PC-3 (cell line): Measurements from ENCODE around the gene EFNA5. TPM values are rescaled to one million over a fixed set of nuclear protein-coding genes. Genes with fewer than 3 reads are reported as not detected.

ENCODE experiments used
- ATAC-seq: fragments of 200-7000 bp; cut with Tn5 transposase; 2 replicates; pipeline ENCODE4 v1.9.1; 2020; ENCODE audit warnings: mild to moderate bottlenecking, moderate library complexity
- BruUV-seq: library from RNA; stranded (reverse); fragments of 400-500 nt; replicated peaks from 2 replicates; lab custom pipeline; 2021; lab: Mats Ljungman, UMichigan
- CTCF ChIA-PET: fragments of 300-600 bp; sonication (Branson Sonifier 250); formaldehyde crosslinking; loops from one replicate; lab custom pipeline; 2022; ENCODE audit warnings: antibody characterized with exemption; lab: Charles Lee
- POLR2A ChIA-PET: fragments of 300-600 bp; sonication (Branson Sonifier 250); formaldehyde crosslinking; loops from one replicate; lab custom pipeline; 2022; ENCODE audit warnings: antibody characterized with exemption; ENCODE audit not compliant: unreplicated experiment; lab: Charles Lee
- DNase-seq: peaks from one replicate; pipeline ENCODE4 v3.0.0-alpha.2; 2015
- H2AFZ ChIP-seq: fragments of 300-600 bp; sonication (generic); 2 replicates; pipeline ENCODE4 v1.6.0; 2016; ENCODE audit warnings: antibody characterized with exemption, low read length
- H3F3A ChIP-seq: fragments of 300-600 bp; sonication (generic); one replicate; pipeline ENCODE4 v1.6.0; 2017; ENCODE audit warnings: antibody characterized with exemption, low read length, control low read depth, mild to moderate bottlenecking; ENCODE audit not compliant: unreplicated experiment
- H3K27ac ChIP-seq: fragments of 300-600 bp; sonication (generic); 2 replicates; pipeline ENCODE4 v1.5.1; 2016; ENCODE audit warnings: mild to moderate bottlenecking, low read length
- H3K27me3 ChIP-seq: fragments of 300-600 bp; sonication (generic); 2 replicates; pipeline ENCODE4 v1.6.1; 2016; ENCODE audit warnings: low read length, mixed read lengths
- H3K36me3 ChIP-seq: fragments of 300-600 bp; sonication (generic); 2 replicates; pipeline ENCODE4 v1.6.1; 2016; ENCODE audit warnings: low read depth, mixed run types, low read length, mixed read lengths
- H3K4me1 ChIP-seq: fragments of 300-600 bp; sonication (generic); 2 replicates; pipeline ENCODE4 v1.5.1; 2016; ENCODE audit warnings: low read length; ENCODE audit not compliant: insufficient read depth
- H3K4me2 ChIP-seq: fragments of 300-600 bp; sonication (generic); 2 replicates; pipeline ENCODE4 v1.6.0; 2016; ENCODE audit warnings: low read length
- H3K4me3 ChIP-seq: fragments of 300-600 bp; sonication (generic); 2 replicates; pipeline ENCODE4 v1.5.1; 2016; ENCODE audit warnings: mild to moderate bottlenecking, low read length, mixed read lengths
- H3K79me2 ChIP-seq: fragments of 300-600 bp; sonication (generic); 2 replicates; pipeline ENCODE4 v1.6.1; 2017; ENCODE audit warnings: low read length, mixed read lengths
- H3K9ac ChIP-seq: fragments of 300-600 bp; sonication (generic); 2 replicates; pipeline ENCODE4 v1.6.0; 2016; ENCODE audit warnings: mild to moderate bottlenecking, low read length
- H3K9me2 ChIP-seq: fragments of 300-600 bp; sonication (generic); replicated peaks from 2 replicates; pipeline ENCODE4 v1.6.1; 2016; ENCODE audit warnings: mixed run types, low read length, mixed read lengths
- H3K9me3 ChIP-seq: fragments of 300-600 bp; sonication (generic); 2 replicates; pipeline ENCODE4 v1.6.1; 2016; ENCODE audit warnings: low read length, mixed read lengths
- H4K20me1 ChIP-seq: fragments of 300-600 bp; sonication (generic); 2 replicates; pipeline ENCODE4 v1.6.1; 2016; ENCODE audit warnings: low read length, mixed read lengths
- CTCF ChIP-seq: fragments of 300-600 bp; sonication (generic); conservative IDR thresholded peaks from 2 replicates; pipeline ENCODE4 v1.5.1; 2017; ENCODE audit warnings: antibody characterized with exemption, low read depth, mild to moderate bottlenecking, low read length
- EZH2 ChIP-seq: fragments of 300-600 bp; sonication (generic); IDR thresholded peaks from one replicate; pipeline ENCODE4 v1.6.1; 2017; ENCODE audit warnings: antibody characterized with exemption, mild to moderate bottlenecking, low read length; ENCODE audit not compliant: unreplicated experiment
- EZH2phosphoT487 ChIP-seq: fragments of 300-600 bp; sonication (generic); IDR thresholded peaks from 2 replicates; pipeline ENCODE4 v1.6.1; 2018; ENCODE audit warnings: mild to moderate bottlenecking, antibody characterized with exemption, low read length, borderline replicate concordance
- intact Hi-C: fragments of 100-400 bp; cut with micrococcal nuclease; formaldehyde crosslinking; loops from 2 replicates; pipeline ENCODE4 v1.9.0; 2023
- total RNA-seq: library from RNA; depleted of rRNA; stranded (reverse); fragments of >200 nt; gene quantifications from 2 replicates; pipeline ENCODE4 v1.2.3, GENCODE V29; 2014

Gene EFNA5
- total RNA-seq, 1 experiment from 2014 or later = 5.4 TPM

DNA sequence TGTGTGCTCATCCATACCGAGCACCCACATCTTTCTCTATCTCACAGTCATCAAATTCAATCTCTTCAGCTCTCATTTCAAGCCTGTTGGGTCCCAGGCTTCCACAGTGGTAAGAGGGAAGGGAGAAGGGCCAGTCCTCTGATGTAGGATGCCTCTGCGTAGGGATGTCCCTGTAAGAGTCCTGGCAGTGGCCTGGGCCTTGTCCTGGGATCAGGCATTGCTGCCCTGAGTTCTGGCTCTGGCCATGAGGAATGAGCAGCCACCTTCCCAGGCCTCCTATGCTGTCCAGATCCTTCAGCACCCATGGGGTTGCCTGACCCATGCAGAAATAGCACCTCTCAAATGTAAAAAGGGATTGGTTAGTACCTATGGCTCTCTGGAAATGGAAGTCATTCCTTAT, 121.2 kb downstream of the EFNA5 start:
- intact Hi-C loops = no loop called here
- ATAC-seq = no peak
- Histone ChIP-seq H3K9ac (no peak overlapping the region), H3K4me1 (no peaks in the 10 kb centered on the region), H3K27ac (no peak overlapping the region), H3K4me3 (no peak overlapping the region), H3K79me2 (peaks cover 38% of the 10 kb centered on the region), H3K27me3 (no peaks in the 10 kb centered on the region), H4K20me1 (no peaks in the 10 kb centered on the region), H3K9me2 (no peaks in the 10 kb centered on the region), H3K9me3 (no peaks in the 10 kb centered on the region), H2AFZ (no peak overlapping the region), H3K36me3 (no peaks in the 10 kb centered on the region), H3K4me2 (no peak overlapping the region), H3F3A (no peaks in the 10 kb centered on the region)
- no TSS peak for BruUV-seq
- no peak for TF ChIP-seq EZH2
- TF ChIP-seq CTCF = no peak
- TF ChIP-seq EZH2phosphoT487 = no peak
- CTCF ChIA-PET = no interaction called here
- DNase-seq = no peak
- POLR2A ChIA-PET = no interaction called here

- H2AFZ ChIP-seq = no peak overlapping the region
- DNase-seq = no peak
- H3K27ac ChIP-seq = no peak overlapping the region
- no peaks in the 10 kb centered on the region for H3K36me3 ChIP-seq
- ATAC-seq = no peak
- no peak overlapping the region for H3K4me2 ChIP-seq
- H4K20me1 ChIP-seq = no peaks in the 10 kb centered on the region
- no TSS peak for BruUV-seq
- no peaks in the 10 kb centered on the region for H3K9me3 ChIP-seq
- H3K9ac ChIP-seq = no peak overlapping the region
- H3K9me2 ChIP-seq = no peaks in the 10 kb centered on the region
- H3K79me2 ChIP-seq = peaks cover 37% of the 10 kb centered on the region
- POLR2A ChIA-PET = no interaction called here
- peaks cover 4% of the 10 kb centered on the region for H3K4me1 ChIP-seq
- H3K27me3 ChIP-seq = no peaks in the 10 kb centered on the region
- intact Hi-C loops = no loop called here
- no peak overlapping the region for H3K4me3 ChIP-seq
- H3F3A ChIP-seq = no peaks in the 10 kb centered on the region
- TF ChIP-seq CTCF (no peak), EZH2 (no peak), EZH2phosphoT487 (no peak)
- CTCF ChIA-PET = no interaction called here
Observed at GRCh38 chr5:107548477-107548876, 122.3 kb downstream of the EFNA5 start.

DNA sequence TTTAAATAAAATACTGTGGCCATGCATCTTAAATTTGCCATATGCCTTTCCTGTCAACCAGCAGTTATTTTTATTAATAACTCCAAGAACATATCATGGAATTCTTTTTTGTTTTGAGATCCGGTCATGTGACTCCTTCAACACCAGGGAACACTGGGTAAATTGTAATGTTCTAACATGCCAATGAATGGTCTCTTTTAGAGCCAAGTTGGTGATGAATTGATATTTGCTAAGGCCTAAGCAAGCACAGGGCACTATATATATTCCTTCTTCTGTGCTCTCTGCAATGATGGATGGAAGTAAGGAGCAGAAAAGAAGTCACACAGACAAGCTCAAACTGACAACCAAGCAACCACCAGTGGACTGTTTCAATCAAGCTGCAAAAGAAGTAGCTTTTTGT, 124.0 kb downstream of the EFNA5 start:
- H3K4me1 ChIP-seq = peaks cover 17% of the 10 kb centered on the region
- DNase-seq (no peak), ATAC-seq (no peak)
- POLR2A ChIA-PET = no interaction called here
- CTCF ChIA-PET = no interaction called here
- BruUV-seq = no TSS peak
- no peaks in the 10 kb centered on the region for H3K27me3 ChIP-seq
- H2AFZ ChIP-seq = no peak overlapping the region
- H3K27ac ChIP-seq = no peak overlapping the region
- H3K4me2 ChIP-seq = no peak overlapping the region
- intact Hi-C loops = no loop called here
- no peak overlapping the region for H3K9ac ChIP-seq
- no peak overlapping the region for H3K4me3 ChIP-seq
- H3K9me3 ChIP-seq = no peaks in the 10 kb centered on the region
- H3K36me3 ChIP-seq = no peaks in the 10 kb centered on the region
- peaks cover 3% of the 10 kb centered on the region for H3F3A ChIP-seq
- H3K9me2 ChIP-seq = no peaks in the 10 kb centered on the region
- no peak for TF ChIP-seq EZH2
- TF ChIP-seq CTCF = no peak
- TF ChIP-seq EZH2phosphoT487 = no peak
- H4K20me1 ChIP-seq = no peaks in the 10 kb centered on the region
- peaks cover 32% of the 10 kb centered on the region for H3K79me2 ChIP-seq
